Measurements from ENCODE around the gene LCA5. TPM values are rescaled to one million over a fixed set of nuclear protein-coding genes. Genes with fewer than 3 reads are reported as not detected.

The LCA5 gene
- total and polyA plus RNA-seq, 2 donors (not counting 3 experiments of a cell fraction or from before 2014, with no cell fraction given): 0.57 to 4.2 TPM

- FAIRE-seq: no peak
Measured at GRCh38 chr6:79551401-79551800, 14.2 kb upstream of the LCA5 start.

GRCh38 chr6:79548304-79548703 lies 11.1 kb upstream of the LCA5 start:
- H3K9ac ChIP-seq (replicated peaks; ENCODE audit: extremely low read depth, insufficient read depth, low read length): no peak overlapping the region
- dilution Hi-C loops (cut with MboI; ENCODE audit: extremely low pct_ligation_motif_present, low sequenced_read_pairs): no loop called here
- no TSS peak for BruUV-seq (replicated peaks)

More at GRCh38 chr6:79551401-79551800, 14.2 kb upstream of the LCA5 start:
- H3K27me3 ChIP-seq (ENCODE audit: control insufficient read depth in 2 of 2, insufficient read depth in 2 of 2, low read length in 2 of 2): no peaks in the 10 kb centered on the region
- no TSS peak for BruUV-seq (replicated peaks)
- H3K9me1 ChIP-seq (replicated peaks; ENCODE audit: control insufficient read depth, extremely low read depth, insufficient read depth, low read length): no peaks in the 10 kb centered on the region
- ChIA-PET POLR2A (no interaction called here), CTCF (no interaction called here)
- no peak overlapping the region for H3K4me3 ChIP-seq (replicated peaks in 1 of 3; ENCODE audit: insufficient read depth in 1 of 3, low read depth in 1 of 3, low read length in 3 of 3)
- H3K4me1 ChIP-seq (ENCODE audit: control insufficient read depth, extremely low read depth, insufficient read depth, low read length): peaks cover under 1% of the 10 kb centered on the region
- no peaks in the 10 kb centered on the region for H4K20me1 ChIP-seq (replicated peaks; ENCODE audit: control insufficient read depth, extremely low read depth, insufficient read depth, low read length)
- H3K9ac ChIP-seq (replicated peaks; ENCODE audit: extremely low read depth, insufficient read depth, low read length): no peak overlapping the region
- no peak overlapping the region for H3K27ac ChIP-seq (ENCODE audit: insufficient read depth, low read depth, low read length)
- DNase-seq (ENCODE audit: low read depth, low spot score): no peak
- H3K9me3 ChIP-seq (replicated peaks; ENCODE audit: control insufficient read depth, insufficient read depth, low read length): no peaks in the 10 kb centered on the region
- no peak overlapping the region for H3K4me2 ChIP-seq (ENCODE audit: insufficient read depth, low read length)
- H2AFZ ChIP-seq (ENCODE audit: low read depth, low read length): no peak overlapping the region
- no peak for TF ChIP-seq FOS (IDR thresholded peaks at IDR 0.05; ENCODE audit: borderline replicate concordance, insufficient read depth, low read length)
- TF ChIP-seq JUN (IDR thresholded peaks at IDR 0.05; ENCODE audit: borderline replicate concordance, insufficient read depth, insufficient read length, low read depth): no peak
- TF ChIP-seq GATA2 (IDR thresholded peaks at IDR 0.05; ENCODE audit: insufficient read depth, insufficient read length, low read depth, low read length): no peak
- TF ChIP-seq EZH2 (IDR thresholded peaks at IDR 0.05; ENCODE audit: borderline replicate concordance, low read depth, low read length, severe bottlenecking): no peak
- TF ChIP-seq MYC (IDR thresholded peaks at IDR 0.05; ENCODE audit: low read depth, low read length): no peak
- no peak for TF ChIP-seq POLR2A (IDR thresholded peaks at IDR 0.05; ENCODE audit: low read depth, low read length)
- no peak for TF ChIP-seq MAX (IDR thresholded peaks at IDR 0.05; ENCODE audit: insufficient read depth, insufficient read length)
- H3K79me2 ChIP-seq (ENCODE audit: control insufficient read depth, insufficient read depth, low read length): no peaks in the 10 kb centered on the region
- dilution Hi-C loops (cut with MboI; ENCODE audit: extremely low pct_ligation_motif_present, low sequenced_read_pairs) (no loop called here), intact Hi-C loops (cut with micrococcal nuclease) (no loop called here)
- no peaks in the 10 kb centered on the region for H3K36me3 ChIP-seq (ENCODE audit: control insufficient read depth in 2 of 2, extremely low read depth in 1 of 2, insufficient read depth in 2 of 2, low read length in 2 of 2)

More at GRCh38 chr6:79548304-79548703, 11.1 kb upstream of the LCA5 start:
- Histone ChIP-seq H3K36me3 (ENCODE audit: control insufficient read depth in 2 of 2, extremely low read depth in 1 of 2, insufficient read depth in 2 of 2, low read length in 2 of 2) (no peaks in the 10 kb centered on the region), H3K27ac (ENCODE audit: insufficient read depth, low read depth, low read length) (no peak overlapping the region), H3K4me3 (replicated peaks in 1 of 3; ENCODE audit: insufficient read depth in 1 of 3, low read depth in 1 of 3, low read length in 3 of 3) (no peak overlapping the region), H3K79me2 (ENCODE audit: control insufficient read depth, insufficient read depth, low read length) (no peaks in the 10 kb centered on the region), H3K4me2 (ENCODE audit: insufficient read depth, low read length) (no peak overlapping the region), H3K27me3 (ENCODE audit: control insufficient read depth in 2 of 2, insufficient read depth in 2 of 2, low read length in 2 of 2) (no peaks in the 10 kb centered on the region), H2AFZ (ENCODE audit: low read depth, low read length) (no peak overlapping the region), H3K4me1 (ENCODE audit: control insufficient read depth, extremely low read depth, insufficient read depth, low read length) (peaks cover 24% of the 10 kb centered on the region), H3K9me3 (replicated peaks; ENCODE audit: control insufficient read depth, insufficient read depth, low read length) (no peaks in the 10 kb centered on the region), H3K9me1 (replicated peaks; ENCODE audit: control insufficient read depth, extremely low read depth, insufficient read depth, low read length) (no peaks in the 10 kb centered on the region), H4K20me1 (replicated peaks; ENCODE audit: control insufficient read depth, extremely low read depth, insufficient read depth, low read length) (no peaks in the 10 kb centered on the region)
- TF ChIP-seq MAX (IDR thresholded peaks at IDR 0.05; ENCODE audit: insufficient read depth, insufficient read length) (no peak), CTCF (IDR thresholded peaks at IDR 0.05; ENCODE audit: extremely low read depth in 1 of 2, insufficient read depth in 1 of 2, low read depth in 1 of 2, low read length in 2 of 2) (no peak), POLR2AphosphoS5 (IDR thresholded peaks at IDR 0.05; ENCODE audit: insufficient read depth, low read depth, low read length) (no peak), POLR2A (IDR thresholded peaks at IDR 0.05; ENCODE audit: low read depth, low read length) (no peak), MYC (IDR thresholded peaks at IDR 0.05; ENCODE audit: low read depth, low read length) (no peak), GATA2 (IDR thresholded peaks at IDR 0.05; ENCODE audit: insufficient read depth, insufficient read length, low read depth, low read length) (no peak), FOS (IDR thresholded peaks at IDR 0.05; ENCODE audit: borderline replicate concordance, insufficient read depth, low read length) (no peak), JUN (IDR thresholded peaks at IDR 0.05; ENCODE audit: borderline replicate concordance, insufficient read depth, insufficient read length, low read depth) (no peak)
- ChIA-PET POLR2A (no interaction called here), CTCF (no interaction called here)
- intact Hi-C loops (cut with micrococcal nuclease): no loop called here
- no peak for DNase-seq (ENCODE audit: low read depth, low spot score)
- no peak for FAIRE-seq

Measured in endothelial cell of umbilical vein (primary cell).